ENCODE measurements around the gene RMDN3. TPM values are rescaled to one million over a fixed set of nuclear protein-coding genes. Genes with fewer than 3 reads are reported as not detected.

Gene RMDN3
- total and polyA plus RNA-seq, 2 of the 13 experiments (the other 11 are each of a cell fraction or from before 2014, with no cell fraction given), result 16.8 to 19.5 TPM

DNA sequence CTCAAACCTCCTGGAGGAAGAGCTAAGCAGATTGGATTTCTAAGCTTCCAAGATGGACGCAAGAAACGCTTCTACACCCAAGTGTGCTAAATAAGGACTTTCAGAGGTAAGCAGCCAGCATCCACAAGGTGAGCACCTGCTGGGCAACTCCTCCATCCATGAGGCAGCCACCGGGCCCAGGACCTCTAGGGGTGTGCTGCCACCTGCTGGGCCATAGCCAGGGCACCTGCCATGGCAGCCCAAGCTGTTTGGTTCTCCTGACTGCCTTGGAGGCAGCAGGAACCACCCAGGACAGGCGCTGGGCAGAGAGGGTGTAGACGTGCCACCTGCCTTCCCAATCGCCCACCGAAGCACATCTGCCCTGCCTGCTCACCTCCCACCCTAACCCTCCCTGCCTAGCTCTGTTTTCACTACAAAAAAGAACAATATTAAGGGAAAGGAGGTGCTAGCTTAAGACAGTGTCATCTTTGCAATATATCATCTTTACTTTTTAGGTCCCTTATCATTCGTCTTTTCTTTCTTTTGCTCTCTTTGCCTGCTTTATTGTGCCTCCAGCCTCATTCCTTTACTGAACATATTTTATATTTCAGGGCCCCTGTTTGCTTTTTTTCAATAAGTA lies 27.7 kb upstream of the RMDN3 start (continued):
- peak; percentile 63; the same call in 1 of the 2 replicates for TF ChIP-seq ATF2 (CRISPR knock-in tag; IDR thresholded peaks at IDR 0.05)
- no peak for TF ChIP-seq RCOR2 (CRISPR knock-in tag; IDR thresholded peaks at IDR 0.05)
- TF ChIP-seq, protein P1, sequence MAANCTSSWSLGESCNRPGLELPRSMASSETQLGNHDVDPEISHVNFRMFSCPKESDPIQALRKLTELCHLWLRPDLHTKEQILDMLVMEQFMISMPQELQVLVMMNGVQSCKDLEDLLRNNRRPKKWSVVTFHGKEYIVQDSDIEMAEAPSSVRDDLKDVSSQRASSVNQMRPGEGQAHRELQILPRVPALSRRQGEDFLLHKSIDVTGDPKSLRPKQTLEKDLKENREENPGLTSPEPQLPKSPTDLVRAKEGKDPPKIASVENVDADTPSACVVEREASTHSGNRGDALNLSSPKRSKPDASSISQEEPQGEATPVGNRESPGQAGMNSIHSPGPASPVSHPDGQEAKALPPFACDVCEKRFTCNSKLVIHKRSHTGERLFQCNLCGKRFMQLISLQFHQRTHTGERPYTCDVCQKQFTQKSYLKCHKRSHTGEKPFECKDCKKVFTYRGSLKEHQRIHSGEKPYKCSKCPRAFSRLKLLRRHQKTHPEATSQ (CRISPR knock-in tag; IDR thresholded peaks at IDR 0.05; ENCODE audit: borderline replicate concordance), result no peak
- 0 out of 2 replicates have a peak, but pooled peaks have one; percentile 23 for TF ChIP-seq ZNF614 (CRISPR knock-in tag; IDR thresholded peaks at IDR 0.05; ENCODE audit: borderline replicate concordance)
- no peak for TF ChIP-seq WIZ (CRISPR knock-in tag; IDR thresholded peaks at IDR 0.05)
- peak; percentile 69; the same call in 1 of the 2 replicates for TF ChIP-seq ERF (CRISPR knock-in tag; IDR thresholded peaks at IDR 0.05)
- TF ChIP-seq ZIK1 (CRISPR knock-in tag; IDR thresholded peaks at IDR 0.05; ENCODE audit: borderline replicate concordance, low read depth), result no peak
- TF ChIP-seq, protein P2, sequence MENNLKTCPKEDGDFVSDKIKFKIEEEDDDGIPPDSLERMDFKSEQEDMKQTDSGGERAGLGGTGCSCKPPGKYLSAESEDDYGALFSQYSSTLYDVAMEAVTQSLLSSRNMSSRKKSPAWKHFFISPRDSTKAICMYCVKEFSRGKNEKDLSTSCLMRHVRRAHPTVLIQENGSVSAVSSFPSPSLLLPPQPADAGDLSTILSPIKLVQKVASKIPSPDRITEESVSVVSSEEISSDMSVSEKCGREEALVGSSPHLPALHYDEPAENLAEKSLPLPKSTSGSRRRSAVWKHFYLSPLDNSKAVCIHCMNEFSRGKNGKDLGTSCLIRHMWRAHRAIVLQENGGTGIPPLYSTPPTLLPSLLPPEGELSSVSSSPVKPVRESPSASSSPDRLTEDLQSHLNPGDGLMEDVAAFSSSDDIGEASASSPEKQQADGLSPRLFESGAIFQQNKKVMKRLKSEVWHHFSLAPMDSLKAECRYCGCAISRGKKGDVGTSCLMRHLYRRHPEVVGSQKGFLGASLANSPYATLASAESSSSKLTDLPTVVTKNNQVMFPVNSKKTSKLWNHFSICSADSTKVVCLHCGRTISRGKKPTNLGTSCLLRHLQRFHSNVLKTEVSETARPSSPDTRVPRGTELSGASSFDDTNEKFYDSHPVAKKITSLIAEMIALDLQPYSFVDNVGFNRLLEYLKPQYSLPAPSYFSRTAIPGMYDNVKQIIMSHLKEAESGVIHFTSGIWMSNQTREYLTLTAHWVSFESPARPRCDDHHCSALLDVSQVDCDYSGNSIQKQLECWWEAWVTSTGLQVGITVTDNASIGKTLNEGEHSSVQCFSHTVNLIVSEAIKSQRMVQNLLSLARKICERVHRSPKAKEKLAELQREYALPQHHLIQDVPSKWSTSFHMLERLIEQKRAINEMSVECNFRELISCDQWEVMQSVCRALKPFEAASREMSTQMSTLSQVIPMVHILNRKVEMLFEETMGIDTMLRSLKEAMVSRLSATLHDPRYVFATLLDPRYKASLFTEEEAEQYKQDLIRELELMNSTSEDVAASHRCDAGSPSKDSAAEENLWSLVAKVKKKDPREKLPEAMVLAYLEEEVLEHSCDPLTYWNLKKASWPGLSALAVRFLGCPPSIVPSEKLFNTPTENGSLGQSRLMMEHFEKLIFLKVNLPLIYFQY (CRISPR knock-in tag; IDR thresholded peaks at IDR 0.05; ENCODE audit: borderline replicate concordance), result 0 out of 2 replicates have a peak, but pooled peaks have one; percentile 29
- no peak for TF ChIP-seq KDM6A (CRISPR knock-in tag; IDR thresholded peaks at IDR 0.05; ENCODE audit: low read depth)
- TF ChIP-seq ZSCAN31 (CRISPR knock-in tag; IDR thresholded peaks at IDR 0.05; ENCODE audit: low read depth), result no peak
- TF ChIP-seq HIVEP1 (CRISPR knock-in tag; IDR thresholded peaks at IDR 0.05), result no peak
- TF ChIP-seq ZNF367 (CRISPR knock-in tag; IDR thresholded peaks at IDR 0.05; ENCODE audit: borderline replicate concordance), result no peak
- no peak for TF ChIP-seq NFATC3 (CRISPR knock-in tag; IDR thresholded peaks at IDR 0.05)
- TF ChIP-seq HOXA9 (CRISPR knock-in tag; IDR thresholded peaks at IDR 0.05; ENCODE audit: borderline replicate concordance), result no peak
- no peak for TF ChIP-seq ZMYM2 (CRISPR knock-in tag; IDR thresholded peaks at IDR 0.05)
- 0 out of 2 replicates have a peak, but pooled peaks have one; percentile 33 for TF ChIP-seq ZNF598 (CRISPR knock-in tag; IDR thresholded peaks at IDR 0.05; ENCODE audit: borderline replicate concordance)
- TF ChIP-seq SYNCRIP (IDR thresholded peaks at IDR 0.05; ENCODE audit: insufficient read depth, low read depth, low read length), result no peak
- TF ChIP-seq SMAD3 (CRISPR knock-in tag; IDR thresholded peaks at IDR 0.05), result peak; percentile 39; the same call in 1 of the 2 replicates
- TF ChIP-seq ZNF562 (CRISPR knock-in tag; IDR thresholded peaks at IDR 0.05; ENCODE audit: borderline replicate concordance), result no peak
- no peak for TF ChIP-seq ZFP36L2 (CRISPR knock-in tag; IDR thresholded peaks at IDR 0.05)
- 0 out of 2 replicates have a peak, but pooled peaks have one; percentile 21 for TF ChIP-seq BCL6 (CRISPR knock-in tag; IDR thresholded peaks at IDR 0.05)
- no peak for TF ChIP-seq HDAC1 (CRISPR knock-in tag; IDR thresholded peaks at IDR 0.05)
- TF ChIP-seq SRSF1 (optimal IDR thresholded peaks at IDR 0.05; ENCODE audit: low read depth, low read length), result no peak
- TF ChIP-seq MEIS2 (CRISPR knock-in tag; IDR thresholded peaks at IDR 0.05), result no peak
- no peak for TF ChIP-seq ELF4 (CRISPR knock-in tag; IDR thresholded peaks at IDR 0.05; ENCODE audit: borderline replicate concordance)

Measured in HepG2 (cell line).